ENCODE measurements around the gene ADARB2. TPM values are rescaled to one million over a fixed set of nuclear protein-coding genes. Genes with fewer than 3 reads are reported as not detected.

The ADARB2 gene
- total RNA-seq, 3 donors from 2014 or later: 0.31 to 4.2 TPM; not detected in 1

- no peak overlapping the region for H3K4me3 ChIP-seq
- intact Hi-C loops (cut with DNase I, micrococcal nuclease): no loop called here
- H3K36me3 ChIP-seq (ENCODE audit: low read depth): no peaks in the 10 kb centered on the region
- DNase-seq (no peak), ATAC-seq (no peak)
- TF ChIP-seq CTCF (IDR thresholded peaks at IDR 0.05): no peak
- no peaks in the 10 kb centered on the region for H3K4me1 ChIP-seq (ENCODE audit: low read depth)
- H3K9me3 ChIP-seq: no peaks in the 10 kb centered on the region
Measured at GRCh38 chr10:1295756-1296480, 441.4 kb downstream of the ADARB2 start.

- Histone ChIP-seq H3K9me3 (no peaks in the 10 kb centered on the region), H3K4me1 (ENCODE audit: low read depth) (no peaks in the 10 kb centered on the region), H3K4me3 (no peak overlapping the region), H3K36me3 (ENCODE audit: low read depth) (no peaks in the 10 kb centered on the region)
- intact Hi-C loops (cut with DNase I, micrococcal nuclease): no loop called here
- DNase-seq (no peak), ATAC-seq (no peak)
- no peak for TF ChIP-seq CTCF (IDR thresholded peaks at IDR 0.05)
Measured at GRCh38 chr10:1294748-1295147, 442.6 kb downstream of the ADARB2 start.

- ATAC-seq: no peak
- Histone ChIP-seq H3K4me3 (no peak overlapping the region), H3K4me1 (ENCODE audit: low read depth) (no peaks in the 10 kb centered on the region), H3K36me3 (ENCODE audit: low read depth) (no peaks in the 10 kb centered on the region), H3K9me3 (no peaks in the 10 kb centered on the region)
- intact Hi-C loops (cut with DNase I, micrococcal nuclease): no loop called here
- no peak for DNase-seq
- no peak for TF ChIP-seq CTCF (IDR thresholded peaks at IDR 0.05)
Measured at GRCh38 chr10:1293636-1294435, 443.5 kb downstream of the ADARB2 start.

- DNase-seq (no peak), ATAC-seq (no peak)
- no peak for TF ChIP-seq CTCF (IDR thresholded peaks at IDR 0.05)
- H3K4me3 ChIP-seq: no peak overlapping the region
- no peaks in the 10 kb centered on the region for H3K36me3 ChIP-seq (ENCODE audit: low read depth)
- no peaks in the 10 kb centered on the region for H3K4me1 ChIP-seq (ENCODE audit: low read depth)
- no peaks in the 10 kb centered on the region for H3K9me3 ChIP-seq
- intact Hi-C loops (cut with DNase I, micrococcal nuclease): no loop called here
Measured at GRCh38 chr10:1293157-1293556, 444.2 kb downstream of the ADARB2 start.

- H3K4me3 ChIP-seq: no peak overlapping the region
- no peaks in the 10 kb centered on the region for H3K36me3 ChIP-seq (ENCODE audit: low read depth)
- no peaks in the 10 kb centered on the region for H3K9me3 ChIP-seq
- intact Hi-C loops (cut with DNase I, micrococcal nuclease): no loop called here
- DNase-seq: no peak
- TF ChIP-seq CTCF (IDR thresholded peaks at IDR 0.05): no peak
- no peak for ATAC-seq
- no peaks in the 10 kb centered on the region for H3K4me1 ChIP-seq (ENCODE audit: low read depth)
Measured at GRCh38 chr10:1292611-1293031, 444.7 kb downstream of the ADARB2 start.
